Coronary artery (tissue), 2 donors: ENCODE data around the gene EPS8.

ENCODE experiments used
- DNase-seq: peaks from one replicate; pipeline ENCODE4 v3.0.0-alpha.2; 2017; ENCODE audit warnings: low spot score
- H3K27ac ChIP-seq, 2 donors: fragments of 200-600 bp; sonication (generic); one replicate each; pipeline ENCODE4 v1.5.1; 2016 to 2019
- H3K4me3 ChIP-seq: fragments of 200-600 bp; sonication (generic); 2 replicates; pipeline ENCODE4 v1.5.1; 2016; ENCODE audit warnings: mild to moderate bottlenecking, moderate library complexity
- CTCF ChIP-seq: fragments of 200-600 bp; sonication (generic); IDR thresholded peaks from one replicate; pipeline ENCODE4 v1.5.1; 2019; ENCODE audit warnings: antibody characterized with exemption

The EPS8 gene

GRCh38 chr12:15687583-15687982, 101.6 kb downstream of the EPS8 start:
- no peak for TF ChIP-seq CTCF
- Histone ChIP-seq H3K4me3 (peak overlapping the region; percentile 61), H3K27ac (peak overlapping the region; percentile 60 to 87)
- DNase-seq, result no peak

DNA sequence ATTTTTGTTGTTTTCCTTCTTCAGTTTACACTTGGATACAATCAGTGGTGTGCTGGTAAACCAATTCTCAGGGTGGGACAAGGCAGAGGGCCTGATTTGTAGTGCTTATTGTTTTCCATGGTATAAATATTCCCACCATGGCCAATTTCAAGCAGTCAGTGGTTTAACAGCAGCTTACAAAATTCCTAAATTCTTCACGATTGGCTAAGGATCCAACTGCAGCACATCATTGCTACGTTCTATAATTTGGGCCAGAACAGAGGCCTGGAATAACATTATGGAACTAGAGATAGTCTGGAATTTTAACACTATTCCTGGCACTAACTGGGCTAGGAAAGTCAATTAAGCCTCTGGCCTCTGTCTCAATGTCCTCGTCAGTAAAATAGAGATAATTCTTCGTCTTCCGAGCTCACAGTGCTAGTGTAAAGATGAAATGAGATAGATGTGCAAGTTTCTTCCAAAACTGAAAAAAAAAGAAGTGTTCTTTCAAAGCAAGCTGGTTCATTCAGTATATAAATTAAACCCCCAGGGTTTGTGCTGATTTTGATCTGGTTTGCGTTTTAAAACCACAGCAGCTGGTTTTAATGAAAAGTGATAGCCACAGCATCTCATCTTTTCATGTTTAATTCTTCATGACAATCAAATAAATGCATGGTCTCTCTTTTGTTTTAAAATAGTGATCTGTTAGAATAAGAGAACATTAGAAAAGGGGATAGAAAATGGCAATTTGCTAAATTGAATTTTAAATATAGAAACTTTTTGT, 104.1 kb downstream of the EPS8 start:
- Histone ChIP-seq H3K27ac (no peak overlapping the region), H3K4me3 (no peak overlapping the region)
- no peak for DNase-seq
- no peak for TF ChIP-seq CTCF

DNA sequence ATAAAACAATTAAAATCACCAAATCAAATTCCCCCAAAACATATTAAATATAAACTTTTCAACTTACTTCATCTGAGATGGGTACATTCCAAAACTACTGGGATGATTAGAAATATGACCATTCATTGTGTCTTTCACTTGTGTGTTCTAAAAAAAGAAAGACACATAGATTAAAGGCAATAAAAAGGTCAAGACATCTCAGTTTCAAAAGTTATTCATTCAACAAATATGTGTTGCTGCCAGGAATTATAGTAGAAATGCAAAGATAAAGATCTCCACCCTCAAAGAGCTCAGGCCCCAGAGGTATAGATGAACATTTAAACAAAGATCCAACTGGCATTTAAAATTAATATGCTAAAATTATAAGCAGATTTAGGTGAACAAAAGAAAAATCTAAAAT, 106.4 kb downstream of the EPS8 start:
- DNase-seq, result no peak
- no peak overlapping the region for H3K4me3 ChIP-seq
- H3K27ac ChIP-seq, result no peak overlapping the region
- no peak for TF ChIP-seq CTCF

DNA sequence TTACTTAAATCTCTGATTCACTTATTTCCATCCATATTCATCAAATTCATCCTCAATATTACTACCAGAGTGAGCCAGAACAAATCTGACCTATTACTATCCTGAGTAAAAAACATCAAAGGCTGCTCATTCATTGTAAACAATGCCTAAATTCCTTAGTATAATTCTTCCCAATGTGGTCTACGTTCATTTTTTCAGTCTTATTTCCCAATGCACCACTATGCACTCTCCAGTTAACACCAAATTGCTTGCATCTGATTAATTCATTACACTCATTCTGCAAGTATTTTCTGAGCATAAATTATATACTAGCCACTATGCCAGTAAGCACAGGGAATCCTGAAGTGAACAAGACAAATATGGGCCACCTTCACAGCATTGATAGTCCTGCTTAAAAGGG, 110.0 kb downstream of the EPS8 start:
- no peak for DNase-seq
- no peak overlapping the region for H3K27ac ChIP-seq
- TF ChIP-seq CTCF, result no peak
- H3K4me3 ChIP-seq, result no peak overlapping the region

DNA sequence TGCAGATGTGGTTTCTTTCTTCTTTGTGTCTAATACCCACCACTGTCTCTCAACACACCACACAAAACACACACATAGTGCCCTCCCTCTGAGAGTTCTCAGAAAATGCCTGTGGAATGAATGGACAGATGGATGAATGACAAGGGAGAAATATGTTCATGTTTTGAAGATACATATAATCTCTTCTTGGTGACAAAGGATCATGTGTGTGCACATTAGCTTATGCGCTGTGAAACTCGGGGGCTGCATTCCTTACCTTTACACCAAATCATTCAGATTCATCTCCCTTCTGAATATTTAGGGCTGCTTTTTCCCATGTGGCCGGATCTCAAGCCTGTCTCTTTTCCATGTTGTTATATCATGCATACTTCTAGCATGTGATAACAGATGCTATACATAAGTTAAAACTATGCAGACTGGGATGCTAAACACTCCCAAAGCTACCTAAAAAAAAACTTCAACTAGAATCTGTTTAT, 111.4 kb downstream of the EPS8 start:
- TF ChIP-seq CTCF, result no peak
- no peak for DNase-seq
- H3K27ac ChIP-seq, result no peak overlapping the region
- no peak overlapping the region for H3K4me3 ChIP-seq

DNA sequence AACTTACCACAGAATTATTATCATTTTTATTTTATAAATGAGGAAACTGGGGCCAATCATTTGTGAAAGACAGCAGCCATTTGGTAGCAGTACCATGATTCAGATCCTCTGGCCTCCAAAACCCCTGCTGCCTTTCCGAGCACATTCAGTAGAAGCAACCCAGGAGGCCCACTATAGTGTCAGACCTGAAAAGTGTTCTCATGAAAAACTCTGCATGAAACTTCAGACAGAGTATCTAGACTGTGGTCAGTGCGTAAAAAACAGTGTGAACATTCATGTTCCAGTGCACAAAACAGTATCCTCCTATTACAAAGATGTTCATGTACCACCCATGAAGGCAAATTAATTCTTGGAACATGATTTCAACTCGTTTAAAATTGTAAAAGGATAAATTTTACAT, 112.0 kb downstream of the EPS8 start:
- no peak for TF ChIP-seq CTCF
- H3K4me3 ChIP-seq, result no peak overlapping the region
- DNase-seq, result no peak
- H3K27ac ChIP-seq, result no peak overlapping the region

DNA sequence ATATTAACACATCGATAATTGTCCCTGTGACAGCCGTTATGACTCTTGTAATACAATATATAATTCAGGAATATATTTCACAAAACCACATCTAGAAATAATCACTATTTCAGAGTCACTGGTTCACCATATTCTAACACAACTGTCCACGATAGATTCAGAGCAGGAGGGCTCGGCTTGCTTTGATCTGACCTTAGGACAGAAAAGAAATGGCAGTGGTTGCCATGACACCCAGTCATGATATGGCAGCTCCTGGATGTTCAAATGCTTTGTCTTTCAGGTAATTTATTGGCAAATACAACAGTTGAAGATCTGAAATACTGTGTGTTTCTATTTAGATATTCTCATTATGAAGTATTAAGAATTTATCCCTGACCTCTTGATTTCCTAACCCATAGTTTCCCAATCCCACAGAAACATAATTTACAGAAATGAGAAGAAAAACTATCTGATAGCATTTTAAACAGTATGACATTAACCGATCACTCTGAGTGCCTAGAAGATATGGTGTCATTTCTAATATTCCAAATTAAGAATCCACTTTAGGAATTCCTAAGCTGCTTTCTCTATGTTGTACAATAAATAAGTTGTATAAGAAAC, 116.4 kb downstream of the EPS8 start:
- TF ChIP-seq CTCF, result no peak
- Histone ChIP-seq H3K4me3 (no peak overlapping the region), H3K27ac (no peak overlapping the region)
- no peak for DNase-seq
